CD4-positive, alpha-beta T cell treated with Interferon alpha-2 for 1 hour (primary cell): ENCODE measurements around the gene LAP3.
A peak's percentile ranks its signal among the peaks of the same experiment; 100 is the strongest.
"Not testable (repeated sequence)": the region's sequence is repeated elsewhere in the genome, so short reads cannot be mapped to it uniquely, and the experiment has no call there.

Experiments used
- DNase-seq, 2 donors: peaks; one replicate each; pipeline ENCODE4 v3.0.0-alpha.2; 2020 to 2022

Gene LAP3

GRCh38 chr4:17576932-17577664, at the start of gene LAP3:
LAP3 (plus strand) TSS chr4:17577198; CDS start chr4:17577466, 268 bp downstream.
- DNase-seq = peak; percentile 98 to 99

GRCh38 chr4:17528551-17529165, 48.3 kb upstream of the LAP3 start:
- DNase-seq = no peak

GRCh38 chr4:17531538-17532285, 45.3 kb upstream of the LAP3 start:
- no peak for DNase-seq

- no peak for DNase-seq
These were observed 42.3 kb upstream of the LAP3 start for GRCh38 chr4:17534705-17535104.

GRCh38 chr4:17535242-17535641, 41.8 kb upstream of the LAP3 start:
- no peak for DNase-seq

- peak in 1 of 2 donors; percentile 7 for DNase-seq
These were observed 41.1 kb upstream of the LAP3 start for GRCh38 chr4:17535906-17536305.

GRCh38 chr4:17537060-17537459, 39.9 kb upstream of the LAP3 start:
- not testable (repeated sequence) for DNase-seq

GRCh38 chr4:17544205-17544604, 32.8 kb upstream of the LAP3 start:
- no peak for DNase-seq

- DNase-seq = no peak
These were observed 32.2 kb upstream of the LAP3 start for GRCh38 chr4:17544831-17545234.

GRCh38 chr4:17545374-17546140, 31.4 kb upstream of the LAP3 start:
- DNase-seq = no peak

- DNase-seq = no peak
These were observed 30.8 kb upstream of the LAP3 start for GRCh38 chr4:17546222-17546621.

GRCh38 chr4:17546678-17547077, 30.3 kb upstream of the LAP3 start:
- no peak for DNase-seq

GRCh38 chr4:17550549-17550948, 26.4 kb upstream of the LAP3 start:
- no peak for DNase-seq

- DNase-seq = no peak
These were observed 24.6 kb upstream of the LAP3 start for GRCh38 chr4:17552427-17552826.

- DNase-seq = no peak
These were observed 22.4 kb upstream of the LAP3 start for GRCh38 chr4:17554568-17554967.

- DNase-seq = no peak
These were observed 20.5 kb upstream of the LAP3 start for GRCh38 chr4:17556498-17556897.

- no peak for DNase-seq
These were observed 19.1 kb upstream of the LAP3 start for GRCh38 chr4:17557880-17558279.

GRCh38 chr4:17558941-17559708, 17.9 kb upstream of the LAP3 start:
- no peak for DNase-seq

GRCh38 chr4:17559709-17560048, 17.3 kb upstream of the LAP3 start:
- DNase-seq = no peak

- DNase-seq = no peak
These were observed 16.8 kb upstream of the LAP3 start for GRCh38 chr4:17560065-17560673.

- DNase-seq = no peak
These were observed 15.6 kb upstream of the LAP3 start for GRCh38 chr4:17561195-17561909.
